Hepatocyte (in vitro differentiated cells): ENCODE data around the gene SYT14.

ENCODE experiments used
- CTCF ChIP-seq: fragments of 200-600 bp; sonication (generic); IDR thresholded peaks from 2 replicates; pipeline ENCODE4 v1.5.1; 2016; ENCODE audit warnings: antibody characterized with exemption, mild to moderate bottlenecking; ENCODE audit not compliant: poor library complexity
- EZH2 ChIP-seq: fragments of 200-600 bp; sonication (generic); IDR thresholded peaks from 2 replicates; pipeline ENCODE4 v1.6.1; 2016; ENCODE audit warnings: antibody characterized with exemption, mild to moderate bottlenecking, borderline replicate concordance

GRCh38 chr1:210024282-210024681, 86.3 kb downstream of the SYT14 start:
- TF ChIP-seq CTCF (no peak), EZH2 (no peak)
